GM12872 (cell line): ENCODE measurements around the gene CCDC154.

Experiments used
- TF ChIP-seq, protein P1 (sequence below): IDR thresholded peaks from 3 replicates; pipeline ENCODE4 v1.5.1; 2011; ENCODE audit warnings: low read depth, mild to moderate bottlenecking, low read length, moderate library complexity; ENCODE audit not compliant: insufficient read depth

Gene CCDC154

DNA sequence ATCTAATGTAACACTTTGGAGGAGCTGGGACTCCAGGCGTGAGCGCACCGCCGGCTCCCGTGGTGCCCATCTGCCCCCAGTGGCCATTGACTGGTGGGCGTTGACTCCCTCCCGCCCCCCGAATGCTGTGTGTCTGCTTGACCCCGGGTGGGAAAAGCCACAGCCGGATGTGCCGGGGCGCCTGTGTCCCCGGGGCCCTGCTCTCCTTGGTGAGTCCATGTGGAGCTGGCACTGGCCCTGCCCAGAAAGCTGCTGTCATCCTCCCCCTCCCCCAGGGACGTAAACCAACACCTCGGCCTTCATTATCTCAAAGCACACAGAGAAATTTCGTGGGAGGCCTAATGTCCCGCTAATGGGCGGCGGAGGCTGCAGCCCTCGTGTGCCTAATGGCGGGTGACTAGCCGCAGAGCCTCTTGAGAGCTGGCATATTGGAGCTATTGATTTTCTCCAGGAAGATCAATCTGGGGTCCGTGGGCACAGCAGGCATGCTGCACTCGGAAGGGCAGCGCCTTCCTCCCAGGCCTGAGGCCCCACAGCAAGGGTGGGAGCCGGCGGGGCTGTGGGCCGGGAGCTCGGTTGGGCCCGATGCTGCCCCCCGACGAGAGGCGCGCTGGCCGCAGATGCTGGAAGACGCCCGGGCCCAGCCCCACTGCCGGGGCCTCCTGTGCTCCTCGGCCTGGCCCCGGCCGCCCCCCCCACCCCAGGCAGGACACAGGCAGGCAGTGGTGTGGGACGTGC, 17.5 kb downstream of the CCDC154 start:
- TF ChIP-seq, protein P1, sequence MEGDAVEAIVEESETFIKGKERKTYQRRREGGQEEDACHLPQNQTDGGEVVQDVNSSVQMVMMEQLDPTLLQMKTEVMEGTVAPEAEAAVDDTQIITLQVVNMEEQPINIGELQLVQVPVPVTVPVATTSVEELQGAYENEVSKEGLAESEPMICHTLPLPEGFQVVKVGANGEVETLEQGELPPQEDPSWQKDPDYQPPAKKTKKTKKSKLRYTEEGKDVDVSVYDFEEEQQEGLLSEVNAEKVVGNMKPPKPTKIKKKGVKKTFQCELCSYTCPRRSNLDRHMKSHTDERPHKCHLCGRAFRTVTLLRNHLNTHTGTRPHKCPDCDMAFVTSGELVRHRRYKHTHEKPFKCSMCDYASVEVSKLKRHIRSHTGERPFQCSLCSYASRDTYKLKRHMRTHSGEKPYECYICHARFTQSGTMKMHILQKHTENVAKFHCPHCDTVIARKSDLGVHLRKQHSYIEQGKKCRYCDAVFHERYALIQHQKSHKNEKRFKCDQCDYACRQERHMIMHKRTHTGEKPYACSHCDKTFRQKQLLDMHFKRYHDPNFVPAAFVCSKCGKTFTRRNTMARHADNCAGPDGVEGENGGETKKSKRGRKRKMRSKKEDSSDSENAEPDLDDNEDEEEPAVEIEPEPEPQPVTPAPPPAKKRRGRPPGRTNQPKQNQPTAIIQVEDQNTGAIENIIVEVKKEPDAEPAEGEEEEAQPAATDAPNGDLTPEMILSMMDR: no peak

DNA sequence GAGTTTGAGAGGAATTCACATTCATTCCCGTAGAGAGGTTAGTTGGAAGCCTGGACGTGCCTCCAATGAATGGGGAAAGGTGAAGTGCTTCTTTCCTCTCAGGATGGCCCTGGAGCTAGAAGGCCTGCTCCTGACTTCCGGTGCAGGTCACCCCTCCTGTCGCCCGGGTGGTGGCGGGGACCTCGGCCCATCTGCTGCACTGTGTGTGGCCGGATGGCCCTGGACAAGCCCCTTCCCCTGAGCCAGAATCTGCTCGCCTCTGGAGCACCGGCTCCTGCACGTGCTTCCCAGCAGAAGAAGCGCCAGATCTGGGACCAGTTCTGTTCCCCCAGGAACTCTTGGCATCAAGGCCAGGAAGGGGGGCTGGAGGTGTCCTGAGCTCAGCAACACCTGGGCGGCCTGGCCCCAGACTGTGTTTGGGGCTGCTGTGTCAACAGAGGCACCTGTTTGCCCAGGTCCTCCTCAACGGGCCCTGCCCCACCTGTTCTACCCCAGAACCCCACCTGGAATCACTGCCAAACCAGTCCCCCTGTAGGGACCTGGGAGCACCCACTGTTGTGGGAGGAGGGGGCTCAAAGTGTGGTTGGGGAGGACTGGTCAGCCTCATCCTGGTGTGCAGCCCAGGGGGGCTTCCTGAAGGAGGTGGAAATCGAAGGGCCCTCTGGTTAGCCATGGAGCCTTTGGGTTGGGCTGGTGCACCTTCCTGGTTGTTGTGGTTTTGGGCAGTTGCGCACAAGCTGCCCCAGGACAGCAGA, 18.6 kb downstream of the CCDC154 start:
- TF ChIP-seq, protein P1: no peak

DNA sequence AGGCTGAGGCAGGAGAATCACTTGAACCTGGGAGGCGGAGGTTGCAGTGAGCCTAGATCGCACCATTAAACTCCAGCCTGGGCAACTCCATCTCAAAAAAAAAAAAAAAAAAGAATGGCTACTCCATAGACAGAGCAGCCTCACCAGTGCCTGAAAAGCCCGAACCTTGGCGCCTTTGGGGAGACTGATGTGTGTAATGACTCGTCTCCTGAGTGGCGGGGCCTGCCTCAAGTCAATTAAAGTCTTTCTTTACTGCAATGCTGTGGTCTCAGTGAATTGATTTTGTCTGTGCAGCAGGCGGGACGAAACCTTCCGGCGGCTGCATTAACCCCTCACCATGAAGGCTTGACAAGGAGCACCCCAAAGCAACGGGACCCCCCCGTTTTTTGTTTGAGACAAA, 20.3 kb downstream of the CCDC154 start:
- TF ChIP-seq, protein P1: no peak

DNA sequence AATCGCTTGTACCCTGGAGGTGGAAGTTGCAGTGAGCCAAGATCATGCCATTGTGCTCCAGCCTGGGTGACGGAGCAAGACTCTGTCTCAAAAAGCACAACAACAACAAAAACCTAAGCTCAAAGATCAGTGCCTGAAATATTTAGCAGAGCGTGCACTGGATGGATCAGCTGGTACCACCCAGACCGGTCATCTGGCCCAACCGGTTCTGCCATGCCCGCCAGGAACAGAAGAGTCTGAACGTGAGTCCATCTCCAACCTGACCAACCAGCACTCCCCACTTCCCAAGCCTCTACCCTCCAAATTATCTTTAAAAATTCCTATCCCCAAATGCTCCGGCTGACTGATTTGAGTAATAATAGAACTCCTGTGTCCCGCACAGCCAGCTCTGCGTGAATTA, 22.3 kb downstream of the CCDC154 start:
- TF ChIP-seq, protein P1: no peak

DNA sequence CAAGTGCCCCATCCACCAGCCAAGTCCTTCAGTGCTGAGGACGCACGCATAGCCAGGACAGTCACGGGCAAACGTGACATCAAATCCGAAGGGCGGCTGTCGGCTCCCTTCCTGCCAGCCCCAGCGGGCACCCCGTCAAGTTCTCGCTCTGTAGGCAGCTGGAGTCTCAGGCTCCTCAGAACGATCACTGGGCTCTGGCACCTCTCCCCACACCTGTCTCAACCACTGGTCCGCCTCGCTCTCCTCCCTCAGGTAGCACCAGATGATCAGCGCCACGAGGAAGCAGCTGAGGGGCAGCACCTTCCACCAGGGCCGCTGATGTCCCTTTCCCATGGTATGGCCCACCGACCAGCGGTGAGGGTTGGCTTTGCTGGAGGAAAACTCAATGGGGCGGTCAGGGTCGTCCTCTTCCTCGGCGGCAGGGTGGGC, 24.2 kb downstream of the CCDC154 start:
- TF ChIP-seq, protein P1: no peak

DNA sequence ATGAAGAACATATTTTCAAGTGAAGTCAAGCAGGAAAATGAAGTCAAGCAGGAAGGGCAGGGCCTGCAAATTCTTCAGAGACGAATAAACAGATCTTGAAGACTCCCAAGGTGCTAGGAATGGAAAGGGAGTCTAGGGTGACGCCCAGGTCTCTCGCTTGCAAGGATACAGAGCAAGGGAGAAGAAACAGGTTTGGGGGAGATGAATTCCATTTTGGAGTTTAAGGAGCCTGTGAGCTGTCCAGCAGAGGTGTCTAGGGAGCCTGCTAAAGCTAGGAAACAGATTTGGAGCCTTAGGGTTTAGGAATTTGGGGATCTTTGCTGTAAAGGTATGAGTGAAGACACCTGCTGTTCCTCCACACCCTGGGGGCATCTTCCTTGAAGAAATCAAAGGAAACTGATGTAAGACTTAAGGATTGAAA, 27.8 kb downstream of the CCDC154 start:
- TF ChIP-seq, protein P1: no peak

DNA sequence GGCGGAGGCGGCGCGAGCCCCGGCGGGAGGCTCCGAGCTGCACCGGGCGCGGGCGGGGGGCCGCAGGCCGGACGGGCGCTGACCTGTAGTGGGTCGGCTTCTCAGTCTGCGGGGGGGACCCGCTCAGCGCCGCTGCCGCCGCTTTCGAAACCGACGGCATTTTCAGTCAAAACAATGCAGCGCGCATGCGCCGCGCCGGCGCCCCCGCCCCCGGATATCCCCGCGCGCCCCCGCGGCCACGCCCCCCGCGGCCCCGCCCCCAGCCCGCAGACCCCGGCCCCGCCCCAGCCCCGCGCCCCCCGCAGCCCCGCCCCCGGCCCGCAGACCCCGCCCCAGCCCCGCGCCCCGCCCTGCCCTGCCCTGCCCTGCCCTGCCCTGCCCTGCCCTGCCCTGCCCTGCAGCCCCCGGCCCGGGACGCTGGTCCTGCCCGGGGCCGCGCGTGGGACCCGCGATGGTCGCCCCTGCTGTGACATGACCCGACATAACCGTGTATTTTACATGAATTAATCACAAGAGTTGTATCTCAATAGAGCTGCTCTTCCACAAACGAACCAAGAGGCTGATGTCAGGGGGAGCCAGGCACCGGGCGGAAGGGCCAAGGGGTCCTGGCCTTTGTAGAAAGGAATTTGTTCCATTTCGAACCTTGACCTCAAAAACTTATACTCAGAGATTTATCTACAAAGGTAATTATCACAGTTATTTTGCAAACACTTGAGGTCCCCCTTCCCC, 29.7 kb downstream of the CCDC154 start, which contains the start of gene UNKL:
UNKL (minus strand) TSS at position 173 of the 729 bp plus-strand sequence; CDS start at position 160, 13 bp downstream.
- TF ChIP-seq, protein P1: no peak
